ENCODE measurements around the gene NELL1.
"Not testable (repeated sequence)": the region's sequence is repeated elsewhere in the genome, so short reads cannot be mapped to it uniquely, and the experiment has no call there.

The NELL1 gene

GRCh38 chr11:21254790-21255189 lies 585.4 kb downstream of the NELL1 start:
- no peak overlapping the region for H3K4me3 ChIP-seq (ENCODE audit: low read depth, low read length)
- DNase-seq (ENCODE audit: low read depth) = no peak
- TF ChIP-seq CTCF (IDR thresholded peaks at IDR 0.05; ENCODE audit: insufficient read depth, low read depth, low read length, missing control alignments) = no peak

GRCh38 chr11:21257461-21257860 lies 588.1 kb downstream of the NELL1 start:
- no peak for TF ChIP-seq CTCF (IDR thresholded peaks at IDR 0.05; ENCODE audit: insufficient read depth, low read depth, low read length, missing control alignments)
- DNase-seq (ENCODE audit: low read depth) = no peak
- H3K4me3 ChIP-seq (ENCODE audit: low read depth, low read length) = no peak overlapping the region

GRCh38 chr11:21258414-21258813 lies 589.0 kb downstream of the NELL1 start:
- no peak overlapping the region for H3K4me3 ChIP-seq (ENCODE audit: low read depth, low read length)
- TF ChIP-seq CTCF (IDR thresholded peaks at IDR 0.05; ENCODE audit: insufficient read depth, low read depth, low read length, missing control alignments) = no peak

GRCh38 chr11:21260101-21260500 lies 590.7 kb downstream of the NELL1 start:
- no peak overlapping the region for H3K4me3 ChIP-seq (ENCODE audit: low read depth, low read length)
- no peak for TF ChIP-seq CTCF (IDR thresholded peaks at IDR 0.05; ENCODE audit: insufficient read depth, low read depth, low read length, missing control alignments)
- DNase-seq (ENCODE audit: low read depth) = no peak

More at GRCh38 chr11:21258414-21258813, 589.0 kb downstream of the NELL1 start:
- no peak for DNase-seq (ENCODE audit: low read depth)

GRCh38 chr11:21262992-21263391 lies 593.6 kb downstream of the NELL1 start:
- no peak overlapping the region for H3K4me3 ChIP-seq (ENCODE audit: low read depth, low read length)
- no peak for DNase-seq (ENCODE audit: low read depth)
- TF ChIP-seq CTCF (IDR thresholded peaks at IDR 0.05; ENCODE audit: insufficient read depth, low read depth, low read length, missing control alignments) = no peak

GRCh38 chr11:21264125-21264524 lies 594.7 kb downstream of the NELL1 start:
- TF ChIP-seq CTCF (IDR thresholded peaks at IDR 0.05; ENCODE audit: insufficient read depth, low read depth, low read length, missing control alignments) = no peak
- DNase-seq (ENCODE audit: low read depth) = no peak
- no peak overlapping the region for H3K4me3 ChIP-seq (ENCODE audit: low read depth, low read length)

- H3K4me3 ChIP-seq (ENCODE audit: low read depth, low read length) = no peak overlapping the region
- TF ChIP-seq CTCF (IDR thresholded peaks at IDR 0.05; ENCODE audit: insufficient read depth, low read depth, low read length, missing control alignments) = no peak
- DNase-seq (ENCODE audit: low read depth) = no peak
These were observed 598.6 kb downstream of the NELL1 start for GRCh38 chr11:21268036-21268435.

- not testable (repeated sequence) for DNase-seq (ENCODE audit: low read depth); H3K4me3 ChIP-seq (ENCODE audit: low read depth, low read length)
These were observed 602.8 kb downstream of the NELL1 start for GRCh38 chr11:21272139-21272538.

All from GM12865 (cell line).